Measurements from ENCODE around the gene CCDC171.

CCDC171 gene

DNA sequence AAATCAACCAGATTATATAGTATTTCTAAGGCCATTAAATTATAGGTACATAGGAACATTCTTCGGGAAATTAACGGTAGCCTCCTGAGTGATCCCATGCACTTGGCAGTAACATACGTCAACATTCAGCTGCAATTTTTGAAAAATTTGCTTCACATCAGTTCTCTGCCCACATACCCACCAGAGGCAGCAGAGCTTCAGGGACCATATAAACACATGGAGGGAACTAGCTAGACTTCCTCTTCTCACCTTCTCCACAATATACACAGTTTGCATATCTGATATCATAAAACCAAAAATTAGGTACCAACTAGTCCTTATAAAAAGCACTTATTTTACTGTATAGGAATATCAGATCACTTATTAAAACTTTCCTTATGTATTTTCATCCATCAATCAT, 46.9 kb upstream of the CCDC171 start:
- POLR2A ChIA-PET, result no interaction called here
- H3K4me1 ChIP-seq (ENCODE audit: control insufficient read depth, insufficient read depth, low read length), result peaks cover 15% of the 10 kb centered on the region
- H3K4me3 ChIP-seq (ENCODE audit: low read depth, low read length), result no peak overlapping the region
- H3K36me3 ChIP-seq (ENCODE audit: control insufficient read depth in 2 of 2, insufficient read depth in 1 of 2, low read length in 2 of 2), result peaks cover 40 to 77% of the 10 kb centered on the region in 2 experiments
- H3K27ac ChIP-seq (ENCODE audit: extremely low read depth, low read depth, low read length), result no peak overlapping the region
- TF ChIP-seq ZNF354C (tag by site-specific recombination; IDR thresholded peaks at IDR 0.05; ENCODE audit: borderline replicate concordance, low read depth) (no peak), ZNF341 (tag by site-specific recombination; IDR thresholded peaks at IDR 0.05; ENCODE audit: low read depth) (no peak), ZNF660 (tag by site-specific recombination; IDR thresholded peaks at IDR 0.05) (no peak), HOXD13 (CRISPR knock-in tag; IDR thresholded peaks at IDR 0.05; ENCODE audit: borderline replicate concordance) (no peak), PATZ1 (tag by site-specific recombination; IDR thresholded peaks at IDR 0.05) (no peak), ZBTB7A (tag by site-specific recombination; IDR thresholded peaks at IDR 0.05; ENCODE audit: low read depth) (no peak), ZNF558 (tag by site-specific recombination; IDR thresholded peaks at IDR 0.05) (no peak), ZNF514 (tag by site-specific recombination; IDR thresholded peaks at IDR 0.05) (no peak), ZNF133 (tag by site-specific recombination; IDR thresholded peaks at IDR 0.05) (no peak), FEZF1 (tag by site-specific recombination; IDR thresholded peaks at IDR 0.05) (no peak)
- TF ChIP-seq, protein P1, sequence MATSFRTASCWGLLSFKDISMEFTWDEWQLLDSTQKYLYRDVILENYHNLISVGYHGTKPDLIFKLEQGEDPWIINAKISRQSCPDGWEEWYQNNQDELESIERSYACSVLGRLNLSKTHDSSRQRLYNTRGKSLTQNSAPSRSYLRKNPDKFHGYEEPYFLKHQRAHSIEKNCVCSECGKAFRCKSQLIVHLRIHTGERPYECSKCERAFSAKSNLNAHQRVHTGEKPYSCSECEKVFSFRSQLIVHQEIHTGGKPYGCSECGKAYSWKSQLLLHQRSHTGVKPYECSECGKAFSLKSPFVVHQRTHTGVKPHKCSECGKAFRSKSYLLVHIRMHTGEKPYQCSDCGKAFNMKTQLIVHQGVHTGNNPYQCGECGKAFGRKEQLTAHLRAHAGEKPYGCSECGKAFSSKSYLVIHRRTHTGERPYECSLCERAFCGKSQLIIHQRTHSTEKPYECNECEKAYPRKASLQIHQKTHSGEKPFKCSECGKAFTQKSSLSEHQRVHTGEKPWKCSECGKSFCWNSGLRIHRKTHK (tag by site-specific recombination; IDR thresholded peaks at IDR 0.05), result no peak
- TF ChIP-seq, protein P2, sequence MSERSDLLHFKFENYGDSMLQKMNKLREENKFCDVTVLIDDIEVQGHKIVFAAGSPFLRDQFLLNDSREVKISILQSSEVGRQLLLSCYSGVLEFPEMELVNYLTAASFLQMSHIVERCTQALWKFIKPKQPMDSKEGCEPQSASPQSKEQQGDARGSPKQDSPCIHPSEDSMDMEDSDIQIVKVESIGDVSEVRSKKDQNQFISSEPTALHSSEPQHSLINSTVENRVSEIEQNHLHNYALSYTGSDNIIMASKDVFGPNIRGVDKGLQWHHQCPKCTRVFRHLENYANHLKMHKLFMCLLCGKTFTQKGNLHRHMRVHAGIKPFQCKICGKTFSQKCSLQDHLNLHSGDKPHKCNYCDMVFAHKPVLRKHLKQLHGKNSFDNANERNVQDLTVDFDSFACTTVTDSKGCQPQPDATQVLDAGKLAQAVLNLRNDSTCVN (tag by site-specific recombination; optimal IDR thresholded peaks at IDR 0.05), result no peak
- TF ChIP-seq, protein P3, sequence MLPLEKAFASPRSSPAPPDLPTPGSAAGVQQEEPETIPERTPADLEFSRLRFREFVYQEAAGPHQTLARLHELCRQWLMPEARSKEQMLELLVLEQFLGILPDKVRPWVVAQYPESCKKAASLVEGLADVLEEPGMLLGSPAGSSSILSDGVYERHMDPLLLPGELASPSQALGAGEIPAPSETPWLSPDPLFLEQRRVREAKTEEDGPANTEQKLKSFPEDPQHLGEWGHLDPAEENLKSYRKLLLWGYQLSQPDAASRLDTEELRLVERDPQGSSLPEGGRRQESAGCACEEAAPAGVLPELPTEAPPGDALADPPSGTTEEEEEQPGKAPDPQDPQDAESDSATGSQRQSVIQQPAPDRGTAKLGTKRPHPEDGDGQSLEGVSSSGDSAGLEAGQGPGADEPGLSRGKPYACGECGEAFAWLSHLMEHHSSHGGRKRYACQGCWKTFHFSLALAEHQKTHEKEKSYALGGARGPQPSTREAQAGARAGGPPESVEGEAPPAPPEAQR (tag by site-specific recombination; IDR thresholded peaks at IDR 0.05), result no peak
- no peaks in the 10 kb centered on the region for H3K9me3 ChIP-seq (ENCODE audit: control insufficient read depth, insufficient read depth, low read depth, low read length)
- CTCF ChIA-PET, result interaction anchor here (0.5 kb wide), 1 partner anchor 251 kb away, joined by 6 read pairs; no protein-coding TSS in a partner anchor

- Histone ChIP-seq H3K9me3 (ENCODE audit: control insufficient read depth, insufficient read depth, low read depth, low read length) (no peaks in the 10 kb centered on the region), H3K36me3 (ENCODE audit: control insufficient read depth in 2 of 2, insufficient read depth in 1 of 2, low read length in 2 of 2) (peaks cover 21 to 42% of the 10 kb centered on the region in 2 experiments), H3K4me3 (ENCODE audit: low read depth, low read length) (peak overlapping the region; percentile 99), H3K27ac (ENCODE audit: extremely low read depth, low read depth, low read length) (peak overlapping the region; percentile 99), H3K4me1 (ENCODE audit: control insufficient read depth, insufficient read depth, low read length) (peaks cover 6% of the 10 kb centered on the region; the same call in 1 of the 2 replicates)
- CTCF ChIA-PET, result interaction anchor here (0.6 to 1.5 kb wide), 4 partner anchors 20 to 106 kb away, joined by 3 to 6 read pairs (median 4); no protein-coding TSS in a partner anchor
- POLR2A ChIA-PET, result interaction anchor here (0.5 to 4.6 kb wide), 12 partner anchors 9 to 317 kb away, joined by 3 to 61 read pairs (median 3); partner anchors contain the start of genes CCDC171 and SNAPC3
- no peak for TF ChIP-seq HIC1 (tag by site-specific recombination; IDR thresholded peaks at IDR 0.05)
- peak; percentile 60 for TF ChIP-seq ZNF341 (tag by site-specific recombination; IDR thresholded peaks at IDR 0.05; ENCODE audit: low read depth)
- no peak for TF ChIP-seq ZBTB17 (tag by site-specific recombination; IDR thresholded peaks at IDR 0.05)
- TF ChIP-seq ZNF37A (tag by site-specific recombination; IDR thresholded peaks at IDR 0.05), result no peak
- no peak for TF ChIP-seq ZSCAN23 (tag by site-specific recombination; IDR thresholded peaks at IDR 0.05)
- TF ChIP-seq ZNF596 (tag by site-specific recombination; IDR thresholded peaks at IDR 0.05), result no peak
- no peak for TF ChIP-seq INSM2 (tag by site-specific recombination; IDR thresholded peaks at IDR 0.05)
- TF ChIP-seq, protein P4, sequence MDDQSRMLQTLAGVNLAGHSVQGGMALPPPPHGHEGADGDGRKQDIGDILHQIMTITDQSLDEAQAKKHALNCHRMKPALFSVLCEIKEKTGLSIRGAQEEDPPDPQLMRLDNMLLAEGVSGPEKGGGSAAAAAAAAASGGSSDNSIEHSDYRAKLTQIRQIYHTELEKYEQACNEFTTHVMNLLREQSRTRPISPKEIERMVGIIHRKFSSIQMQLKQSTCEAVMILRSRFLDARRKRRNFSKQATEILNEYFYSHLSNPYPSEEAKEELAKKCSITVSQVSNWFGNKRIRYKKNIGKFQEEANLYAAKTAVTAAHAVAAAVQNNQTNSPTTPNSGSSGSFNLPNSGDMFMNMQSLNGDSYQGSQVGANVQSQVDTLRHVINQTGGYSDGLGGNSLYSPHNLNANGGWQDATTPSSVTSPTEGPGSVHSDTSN (CRISPR knock-in tag; IDR thresholded peaks at IDR 0.05), result 0 out of 2 replicates have a peak, but pooled peaks have one; percentile 42
Measured at GRCh38 chr9:15509931-15510788, 42.7 kb upstream of the CCDC171 start.

Measured in HEK293 (cell line).